B cell (primary cell): ENCODE data around the gene NMD3.

Source experiments
- CTCF ChIP-seq: fragments of 200-600 bp; IDR thresholded peaks from one replicate; pipeline ENCODE4 v1.8.0; 2022; ENCODE audit warnings: antibody characterized with exemption, mild to moderate bottlenecking
- EZH2 ChIP-seq: IDR thresholded peaks from 2 replicates; pipeline ENCODE4 v1.6.1; 2012; ENCODE audit warnings: borderline replicate concordance, low read depth, mild to moderate bottlenecking, moderate library complexity, low read length; ENCODE audit not compliant: insufficient read depth, poor library complexity, severe bottlenecking

GRCh38 chr3:161268601-161269000, 47.5 kb downstream of the NMD3 start:
- TF ChIP-seq CTCF (no peak), EZH2 (no peak)
